Liver (tissue), 9 donors: ENCODE measurements around the gene FAM118A. TPM values are rescaled to one million over a fixed set of nuclear protein-coding genes. Genes with fewer than 3 reads are reported as not detected.

Experiments used
- DNase-seq: peaks from one replicate; pipeline ENCODE4 v3.0.0-alpha.2; 2017; ENCODE audit warnings: low spot score
- H3K27ac ChIP-seq, 2 donors: one replicate each; pipeline ENCODE4 v1.7.0; 2013; ENCODE audit warnings: inconsistent platforms in 2 of 2, low read length in 2 of 2, control low read depth in 1 of 2, low read depth in 1 of 2, mild to moderate bottlenecking in 1 of 2
- H3K27me3 ChIP-seq, 4 donors: one replicate each; pipeline versions ENCODE4 v1.6.1 to v1.7.0; 2013; ENCODE audit warnings: low read length in 3 of 4, inconsistent platforms in 1 of 4, mild to moderate bottlenecking in 1 of 4, moderate library complexity in 1 of 4; ENCODE audit not compliant: control insufficient read depth in 4 of 4, insufficient read depth in 4 of 4
- H3K36me3 ChIP-seq, 4 donors: one replicate each; pipeline versions ENCODE4 v1.6.1 to v1.7.0; 2013; ENCODE audit warnings: low read length in 3 of 4, mild to moderate bottlenecking in 3 of 4, low read depth in 1 of 4, moderate library complexity in 1 of 4; ENCODE audit not compliant: control insufficient read depth in 4 of 4, insufficient read depth in 3 of 4
- H3K4me1 ChIP-seq, 4 donors: one replicate each; pipeline versions ENCODE4 v1.6.1 to v1.7.0; 2013; ENCODE audit warnings: low read length in 3 of 4, mild to moderate bottlenecking in 3 of 4, moderate library complexity in 1 of 4; ENCODE audit not compliant: control insufficient read depth in 4 of 4, insufficient read depth in 4 of 4
- H3K4me3 ChIP-seq, 3 donors: one replicate each; pipeline versions ENCODE4 v1.6.1 to v1.7.0; 2013; ENCODE audit warnings: low read length in 3 of 3, control low read depth in 1 of 3, low read depth in 1 of 3, mild to moderate bottlenecking in 1 of 3
- H3K9ac ChIP-seq, 2 donors: one replicate each; pipeline ENCODE4 v1.7.0; 2013; ENCODE audit warnings: low read length in 2 of 2, mild to moderate bottlenecking in 2 of 2, moderate library complexity in 2 of 2, control low read depth in 1 of 2, low read depth in 1 of 2
- H3K9me3 ChIP-seq, 4 donors: one replicate each; pipeline versions ENCODE4 v1.6.1 to v1.7.0; 2013; ENCODE audit warnings: low read length in 3 of 4; ENCODE audit not compliant: control insufficient read depth in 4 of 4
- EGR1 ChIP-seq, 2 donors: IDR thresholded peaks; 2 replicates each; pipeline ENCODE4 v1.6.1; 2016 to 2018; ENCODE audit warnings: antibody characterized with exemption in 2 of 2, low read depth in 2 of 2
- FOXA1 ChIP-seq: IDR thresholded peaks from 2 replicates; pipeline ENCODE4 v1.6.1; 2016; ENCODE audit warnings: antibody characterized with exemption
- FOXA2 ChIP-seq: IDR thresholded peaks from 2 replicates; pipeline ENCODE4 v1.6.1; 2016; ENCODE audit warnings: antibody characterized with exemption
- GABPA ChIP-seq, 2 donors: IDR thresholded peaks in 1 of 2; conservative IDR thresholded peaks in 1 of 2; 2 replicates each; pipeline ENCODE4 v1.6.1; 2016; ENCODE audit warnings: antibody characterized with exemption in 2 of 2, mild to moderate bottlenecking in 1 of 2, moderate library complexity in 1 of 2
- HNF4A ChIP-seq, 2 donors: conservative IDR thresholded peaks; 2 replicates each; pipeline ENCODE4 v1.6.1; 2016; ENCODE audit warnings: antibody characterized with exemption in 2 of 2, mild to moderate bottlenecking in 2 of 2
- HNF4G ChIP-seq: IDR thresholded peaks from 2 replicates; pipeline ENCODE4 v1.6.1; 2016; ENCODE audit warnings: antibody characterized with exemption
- JUND ChIP-seq, 2 donors: IDR thresholded peaks; 2 replicates each; pipeline ENCODE4 v1.6.1; 2016; ENCODE audit warnings: antibody characterized with exemption in 2 of 2
- NR2F2 ChIP-seq: IDR thresholded peaks from 2 replicates; pipeline ENCODE4 v1.6.1; 2016; ENCODE audit warnings: antibody characterized with exemption
- RAD21 ChIP-seq, 2 donors: IDR thresholded peaks; 2 replicates each; pipeline ENCODE4 v1.6.1; 2016; ENCODE audit warnings: antibody characterized with exemption in 2 of 2, mild to moderate bottlenecking in 2 of 2
- RXRA ChIP-seq, 2 donors: IDR thresholded peaks; 2 replicates each; pipeline ENCODE4 v1.6.1; 2017 to 2018; ENCODE audit warnings: antibody characterized with exemption in 2 of 2, mild to moderate bottlenecking in 1 of 2
- SP1 ChIP-seq: IDR thresholded peaks from 2 replicates; pipeline ENCODE4 v1.6.1; 2018; ENCODE audit warnings: antibody characterized with exemption, mild to moderate bottlenecking
- TAF1 ChIP-seq: conservative IDR thresholded peaks from 2 replicates; pipeline ENCODE4 v1.6.1; 2016; ENCODE audit warnings: antibody characterized with exemption, mild to moderate bottlenecking
- YY1 ChIP-seq: IDR thresholded peaks from 2 replicates; pipeline ENCODE4 v1.6.1; 2016; ENCODE audit warnings: antibody characterized with exemption, mild to moderate bottlenecking
- WGBS: extraction: QIAGEN DNeasy Blood & Tissue Kit; methylation state at CpG from one replicate; pipeline ENCODE4 v1.1.7; 2013; 5-methylcytosine and 5-hydroxymethylcytosine counted together
- polyA plus RNA-seq, 2 donors: library from polyadenylated mRNA; stranded (reverse) in 1 of 2; unstranded in 1 of 2; fragments of 200-250 nt in 1 of 2; fragments of >200 nt in 1 of 2; fragmentation: Nextera tagmentation in 1 of 2; extraction: Ambion mirVana in 1 of 2; gene quantifications; one replicate each; pipeline versions ENCODE4 v1.2.1 to v1.2.3, GENCODE V29; 2013 to 2015
- total RNA-seq, 2 donors: library from RNA; depleted of rRNA; stranded (reverse); fragments of >200 nt; gene quantifications; one replicate each; pipeline ENCODE4 v1.2.3, GENCODE V29; 2014
- TF ChIP-seq, protein P1 (sequence below): IDR thresholded peaks from 2 replicates; pipeline ENCODE4 v1.6.1; 2016; ENCODE audit warnings: antibody characterized with exemption
- TF ChIP-seq, protein P2 (sequence below): IDR thresholded peaks from 2 replicates; pipeline ENCODE4 v1.6.1; 2016; ENCODE audit warnings: antibody characterized with exemption
- TF ChIP-seq, protein P3 (sequence below): IDR thresholded peaks from 2 replicates; pipeline ENCODE4 v1.6.1; 2016; ENCODE audit warnings: antibody characterized with exemption, mild to moderate bottlenecking
- TF ChIP-seq, protein P4 (sequence below): IDR thresholded peaks from 2 replicates; pipeline ENCODE4 v1.6.1; 2016; ENCODE audit warnings: antibody characterized with exemption
- donor health status: healthy.
- donor health status: healthy.
- donor health status: healthy.
- donor health status: healthy.
- donor health status: healthy.

FAM118A gene
- total and polyA plus RNA-seq, 4 donors, result 4.7 to 36.0 (median 5.6) TPM

DNA sequence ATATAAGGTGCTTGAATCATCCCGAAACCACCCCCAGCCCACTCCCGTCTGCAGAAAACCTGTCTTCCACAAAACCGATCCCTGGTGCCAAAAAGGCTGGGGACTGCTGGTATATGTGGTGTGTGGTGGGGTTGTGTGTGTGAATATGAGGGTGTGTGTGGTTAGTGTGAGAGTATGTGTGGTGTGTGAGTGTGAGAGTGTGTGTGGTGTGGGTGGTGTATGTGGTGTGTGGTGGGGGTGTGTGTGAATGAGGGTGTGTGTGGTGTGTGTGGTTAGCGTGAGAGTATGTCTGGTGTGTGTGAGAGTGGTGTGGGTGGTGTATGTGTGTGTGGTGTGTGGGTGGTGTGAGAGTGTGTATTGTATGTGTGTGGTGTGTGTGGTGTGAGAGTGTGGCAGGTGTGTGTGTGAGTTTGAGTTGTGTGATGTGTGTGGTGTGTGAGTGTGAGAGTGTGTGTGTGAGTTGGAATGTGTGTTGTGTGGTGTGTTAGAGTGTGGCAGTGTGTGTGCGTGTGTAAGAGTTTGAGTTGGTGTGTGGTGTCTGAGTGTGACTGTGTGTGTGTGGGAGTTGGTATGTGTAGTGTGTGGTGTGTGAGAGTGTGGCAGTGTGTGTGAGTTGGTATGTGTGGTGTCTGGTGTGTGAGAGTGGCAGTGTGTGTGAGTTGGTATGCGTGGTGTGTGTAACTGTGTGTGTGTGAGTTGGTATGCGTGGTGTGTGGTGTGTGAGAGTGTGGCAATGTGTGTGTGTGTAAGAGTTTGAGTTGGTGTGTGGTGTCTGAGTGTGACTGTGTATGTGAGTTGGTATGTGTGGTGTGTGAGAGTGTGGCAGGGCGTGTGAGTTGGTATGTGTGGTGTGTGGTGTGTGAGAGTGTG is 18.4 kb upstream of the FAM118A start (continued):
- TF ChIP-seq NR2F2, result no peak
- TF ChIP-seq JUND (IDR thresholded peaks at IDR 0.05), result no peak
- TF ChIP-seq, protein P1, sequence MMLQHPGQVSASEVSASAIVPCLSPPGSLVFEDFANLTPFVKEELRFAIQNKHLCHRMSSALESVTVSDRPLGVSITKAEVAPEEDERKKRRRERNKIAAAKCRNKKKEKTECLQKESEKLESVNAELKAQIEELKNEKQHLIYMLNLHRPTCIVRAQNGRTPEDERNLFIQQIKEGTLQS, result no peak
- TF ChIP-seq YY1, result no peak

DNA sequence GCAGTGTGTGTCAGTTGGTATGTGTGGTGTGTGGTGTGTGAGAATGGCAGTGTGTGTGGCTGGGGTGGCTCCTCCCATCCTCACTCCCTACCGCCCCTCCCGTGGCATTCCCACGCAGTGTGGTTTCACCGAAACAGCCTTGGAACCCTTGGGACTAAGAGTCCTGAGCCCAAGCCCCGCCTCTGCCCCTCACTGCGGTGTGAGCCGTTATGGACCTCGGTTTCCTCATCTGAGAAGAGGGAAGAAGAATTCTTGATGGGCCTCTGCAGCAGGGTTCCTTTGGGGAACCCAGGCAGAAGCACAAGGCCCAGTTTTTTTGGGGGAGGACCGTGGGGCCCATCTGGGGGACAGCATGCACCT is 17.8 kb upstream of the FAM118A start:
- H3K36me3 ChIP-seq, result no peaks in the 10 kb centered on the region
- TF ChIP-seq RXRA (IDR thresholded peaks at IDR 0.05), result no peak
- TF ChIP-seq, protein P2, sequence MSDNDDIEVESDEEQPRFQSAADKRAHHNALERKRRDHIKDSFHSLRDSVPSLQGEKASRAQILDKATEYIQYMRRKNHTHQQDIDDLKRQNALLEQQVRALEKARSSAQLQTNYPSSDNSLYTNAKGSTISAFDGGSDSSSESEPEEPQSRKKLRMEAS, result no peak
- TF ChIP-seq TAF1, result no peak
- TF ChIP-seq, protein P3, sequence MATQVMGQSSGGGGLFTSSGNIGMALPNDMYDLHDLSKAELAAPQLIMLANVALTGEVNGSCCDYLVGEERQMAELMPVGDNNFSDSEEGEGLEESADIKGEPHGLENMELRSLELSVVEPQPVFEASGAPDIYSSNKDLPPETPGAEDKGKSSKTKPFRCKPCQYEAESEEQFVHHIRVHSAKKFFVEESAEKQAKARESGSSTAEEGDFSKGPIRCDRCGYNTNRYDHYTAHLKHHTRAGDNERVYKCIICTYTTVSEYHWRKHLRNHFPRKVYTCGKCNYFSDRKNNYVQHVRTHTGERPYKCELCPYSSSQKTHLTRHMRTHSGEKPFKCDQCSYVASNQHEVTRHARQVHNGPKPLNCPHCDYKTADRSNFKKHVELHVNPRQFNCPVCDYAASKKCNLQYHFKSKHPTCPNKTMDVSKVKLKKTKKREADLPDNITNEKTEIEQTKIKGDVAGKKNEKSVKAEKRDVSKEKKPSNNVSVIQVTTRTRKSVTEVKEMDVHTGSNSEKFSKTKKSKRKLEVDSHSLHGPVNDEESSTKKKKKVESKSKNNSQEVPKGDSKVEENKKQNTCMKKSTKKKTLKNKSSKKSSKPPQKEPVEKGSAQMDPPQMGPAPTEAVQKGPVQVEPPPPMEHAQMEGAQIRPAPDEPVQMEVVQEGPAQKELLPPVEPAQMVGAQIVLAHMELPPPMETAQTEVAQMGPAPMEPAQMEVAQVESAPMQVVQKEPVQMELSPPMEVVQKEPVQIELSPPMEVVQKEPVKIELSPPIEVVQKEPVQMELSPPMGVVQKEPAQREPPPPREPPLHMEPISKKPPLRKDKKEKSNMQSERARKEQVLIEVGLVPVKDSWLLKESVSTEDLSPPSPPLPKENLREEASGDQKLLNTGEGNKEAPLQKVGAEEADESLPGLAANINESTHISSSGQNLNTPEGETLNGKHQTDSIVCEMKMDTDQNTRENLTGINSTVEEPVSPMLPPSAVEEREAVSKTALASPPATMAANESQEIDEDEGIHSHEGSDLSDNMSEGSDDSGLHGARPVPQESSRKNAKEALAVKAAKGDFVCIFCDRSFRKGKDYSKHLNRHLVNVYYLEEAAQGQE, result no peak
- TF ChIP-seq HNF4A (conservative IDR thresholded peaks at IDR 0.05), result no peak
- TF ChIP-seq FOXA1, result no peak
- TF ChIP-seq YY1, result no peak
- TF ChIP-seq NR2F2, result no peak
- TF ChIP-seq HNF4G, result no peak
- TF ChIP-seq RAD21 (IDR thresholded peaks at IDR 0.05), result no peak
- TF ChIP-seq, protein P1, result no peak
- TF ChIP-seq SP1, result no peak
- no peak for TF ChIP-seq GABPA (IDR thresholded peaks at IDR 0.05 in 1 of 2, conservative IDR thresholded peaks at IDR 0.05 in 1 of 2)
- no peaks in the 10 kb centered on the region for H3K4me1 ChIP-seq
- no peak for DNase-seq
- no peak overlapping the region for H3K4me3 ChIP-seq
- 85% methylated on average over 9 of the region's 9 CpGs for WGBS
- H3K9me3 ChIP-seq, result no peaks in the 10 kb centered on the region
- no peaks in the 10 kb centered on the region for H3K27me3 ChIP-seq
- H3K9ac ChIP-seq, result no peak overlapping the region
- no peak overlapping the region for H3K27ac ChIP-seq

DNA sequence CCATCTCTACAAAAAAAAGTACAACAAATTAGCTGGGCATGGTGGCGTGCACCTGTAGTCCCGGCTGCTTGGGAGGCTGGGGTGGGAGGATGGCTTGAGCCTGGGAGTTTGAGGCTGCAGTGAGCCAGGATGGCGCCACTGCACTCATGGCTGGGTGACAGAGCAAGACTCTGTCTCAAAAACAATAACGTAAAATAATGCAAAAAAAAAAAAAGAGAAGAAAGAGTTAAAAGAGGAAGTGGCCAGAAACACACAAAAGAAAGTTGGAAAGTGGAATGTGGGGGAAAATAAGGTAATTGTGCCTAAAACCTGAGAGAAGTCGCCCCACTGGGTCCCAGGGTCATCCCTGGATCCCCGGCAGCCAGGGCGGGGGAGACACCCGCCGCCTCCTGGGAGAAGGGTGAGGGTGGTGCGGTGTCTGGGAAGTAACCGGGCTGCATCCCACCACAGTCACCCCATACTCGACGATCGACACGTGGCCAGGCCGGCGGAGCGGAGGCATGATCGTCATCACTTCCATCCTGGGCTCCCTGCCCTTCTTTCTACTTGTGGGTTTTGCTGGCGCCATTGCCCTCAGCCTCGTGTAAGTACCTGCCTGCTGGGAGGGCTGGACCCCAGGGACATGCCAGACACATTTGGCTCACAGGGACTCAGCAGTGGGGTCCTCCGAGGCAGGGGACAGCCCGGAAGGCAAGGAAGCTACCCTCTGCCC is 16.8 kb upstream of the FAM118A start:
- WGBS, result 72% methylated on average over 23 of the region's 23 CpGs

More for the DNA sequence above, 16.8 kb upstream of the FAM118A start:
- Histone ChIP-seq H3K4me1 (no peaks in the 10 kb centered on the region), H3K9me3 (no peaks in the 10 kb centered on the region), H3K4me3 (no peak overlapping the region), H3K27ac (no peak overlapping the region), H3K9ac (no peak overlapping the region), H3K27me3 (no peaks in the 10 kb centered on the region), H3K36me3 (no peaks in the 10 kb centered on the region)
- TF ChIP-seq FOXA1 (no peak), FOXA2 (no peak), EGR1 (IDR thresholded peaks at IDR 0.05; ENCODE audit: low read depth in 2 of 2) (no peak), GABPA (IDR thresholded peaks at IDR 0.05 in 1 of 2, conservative IDR thresholded peaks at IDR 0.05 in 1 of 2) (no peak), TAF1 (no peak), RXRA (IDR thresholded peaks at IDR 0.05) (no peak)
- TF ChIP-seq, protein P1, result no peak
- TF ChIP-seq, protein P4, sequence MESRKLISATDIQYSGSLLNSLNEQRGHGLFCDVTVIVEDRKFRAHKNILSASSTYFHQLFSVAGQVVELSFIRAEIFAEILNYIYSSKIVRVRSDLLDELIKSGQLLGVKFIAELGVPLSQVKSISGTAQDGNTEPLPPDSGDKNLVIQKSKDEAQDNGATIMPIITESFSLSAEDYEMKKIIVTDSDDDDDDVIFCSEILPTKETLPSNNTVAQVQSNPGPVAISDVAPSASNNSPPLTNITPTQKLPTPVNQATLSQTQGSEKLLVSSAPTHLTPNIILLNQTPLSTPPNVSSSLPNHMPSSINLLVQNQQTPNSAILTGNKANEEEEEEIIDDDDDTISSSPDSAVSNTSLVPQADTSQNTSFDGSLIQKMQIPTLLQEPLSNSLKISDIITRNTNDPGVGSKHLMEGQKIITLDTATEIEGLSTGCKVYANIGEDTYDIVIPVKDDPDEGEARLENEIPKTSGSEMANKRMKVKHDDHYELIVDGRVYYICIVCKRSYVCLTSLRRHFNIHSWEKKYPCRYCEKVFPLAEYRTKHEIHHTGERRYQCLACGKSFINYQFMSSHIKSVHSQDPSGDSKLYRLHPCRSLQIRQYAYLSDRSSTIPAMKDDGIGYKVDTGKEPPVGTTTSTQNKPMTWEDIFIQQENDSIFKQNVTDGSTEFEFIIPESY, result no peak
- no peak for DNase-seq
